Measurements from ENCODE around the gene FLOT2. TPM values are rescaled to one million over a fixed set of nuclear protein-coding genes. Genes with fewer than 3 reads are reported as not detected.

Gene FLOT2
- total and polyA plus RNA-seq, 10 of the 15 experiments (the other 5 are each of a cell fraction or from before 2014, with no cell fraction given), result 56.8 to 302 (median 149) TPM

GRCh38 chr17:28917029-28917428 lies 19.5 kb upstream of the FLOT2 start:
- WGBS (ENCODE audit: insufficient coverage, insufficient replicate concordance, low lambda C conversion rate, missing lambda C conversion rate), result 92% methylated on average over 12 of the region's 12 CpGs
- no peak overlapping the region for H2AFZ ChIP-seq (ENCODE audit: control insufficient read depth, low read depth, low read length)
- no peak overlapping the region for H3K27ac ChIP-seq (ENCODE audit: control insufficient read depth, insufficient read depth)
- TF ChIP-seq ASH2L (IDR thresholded peaks at IDR 0.05; ENCODE audit: borderline replicate concordance, low read depth) (no peak), YBX1 (IDR thresholded peaks at IDR 0.05) (no peak), BCL11A (IDR thresholded peaks at IDR 0.05; ENCODE audit: low read depth, low read length) (no peak), RFX5 (IDR thresholded peaks at IDR 0.05; ENCODE audit: low read depth, low read length) (no peak), BRCA1 (IDR thresholded peaks at IDR 0.05; ENCODE audit: low read depth, low read length) (no peak), TCF7 (IDR thresholded peaks at IDR 0.05; ENCODE audit: borderline replicate concordance) (no peak), ZNF622 (IDR thresholded peaks at IDR 0.05) (no peak), TAF1 (IDR thresholded peaks at IDR 0.05; ENCODE audit: borderline replicate concordance, low read depth, low read length) (no peak), ZNF592 (IDR thresholded peaks at IDR 0.05) (no peak)
- no peaks in the 10 kb centered on the region for H4K20me1 ChIP-seq (ENCODE audit: control insufficient read depth, insufficient read depth)
- ChIA-PET SMC1A (ENCODE audit: uncharacterized antibody, unreplicated experiment) (interaction anchor here (0.6 to 4.8 kb wide), 13 partner anchors 9 to 197 kb away, joined by 3 to 40 read pairs (median 3); partner anchors contain the start of genes FAM222B, RPL23A and TLCD1), CTCF (interaction anchor here (0.7 to 6.0 kb wide), 21 partner anchors 9 to 271 kb away, joined by 3 to 78 read pairs (median 7); partner anchors contain the start of genes NEK8, RPL23A and TLCD1), RAD21 (ENCODE audit: unreplicated experiment) (interaction anchor here (0.9 to 2.8 kb wide), 5 partner anchors 10 to 190 kb away, joined by 3 to 21 read pairs (median 6); partner anchors contain the start of gene TLCD1), POLR2A (interaction anchor here (1.2 kb wide), 1 partner anchor 35 kb away, joined by 3 read pairs; the partner anchor contains the start of gene PHF12)
- DNase-seq (ENCODE audit: low read depth, low spot score), result no peak
- intact Hi-C loops (cut with micrococcal nuclease; ENCODE audit: unreplicated experiment) (loop anchor here (2.0 kb wide), 1 partner anchor 190 kb away; the partner anchor contains the start of gene TLCD1), in situ Hi-C loops (cut with MboI) (no loop called here)
- no TSS peak for BruUV-seq (replicated peaks)
- no peak overlapping the region for H3K9ac ChIP-seq (ENCODE audit: control insufficient read depth, insufficient read depth, low read length)
- no peak for FAIRE-seq
- H3K4me2 ChIP-seq (ENCODE audit: control insufficient read depth, insufficient read depth), result no peak overlapping the region
- H3K36me3 ChIP-seq (ENCODE audit: control insufficient read depth in 2 of 2, insufficient read depth in 2 of 2, low read length in 1 of 2), result peaks cover 42 to 60% of the 10 kb centered on the region in 2 experiments
- H3K79me2 ChIP-seq (ENCODE audit: control insufficient read depth, insufficient read depth, low read length), result no peaks in the 10 kb centered on the region
- no peak for ATAC-seq
- no peak overlapping the region for H3K4me3 ChIP-seq
- no peaks in the 10 kb centered on the region for H3K27me3 ChIP-seq (replicated peaks in 1 of 2; ENCODE audit: control insufficient read depth in 2 of 2, insufficient read depth in 2 of 2, low read length in 1 of 2)
- no peaks in the 10 kb centered on the region for H3K4me1 ChIP-seq (ENCODE audit: control insufficient read depth, insufficient read depth, low read length)
- H3K9me3 ChIP-seq (replicated peaks; ENCODE audit: control insufficient read depth, insufficient read depth, low read length), result no peaks in the 10 kb centered on the region

All from GM12878 (cell line).